HUES6 (cell line): ENCODE data around the gene NFIA.
"Not testable (repeated sequence)": the region's sequence is repeated elsewhere in the genome, so short reads cannot be mapped to it uniquely, and the experiment has no call there.

Experiments
- H3K27ac ChIP-seq: 2 replicates; pipeline ENCODE4 v1.7.0; 2013; ENCODE audit warnings: low read depth, mild to moderate bottlenecking, low read length, inconsistent platforms
- H3K27me3 ChIP-seq: 2 replicates; pipeline ENCODE4 v1.6.1; 2013; ENCODE audit warnings: low read length; ENCODE audit not compliant: control insufficient read depth, insufficient read depth
- H3K36me3 ChIP-seq: 2 replicates; pipeline ENCODE4 v1.6.1; 2013; ENCODE audit warnings: low read length; ENCODE audit not compliant: control insufficient read depth, insufficient read depth
- H3K4me1 ChIP-seq: 2 replicates; pipeline ENCODE4 v1.6.1; 2013; ENCODE audit warnings: low read length; ENCODE audit not compliant: control insufficient read depth, insufficient read depth
- H3K4me3 ChIP-seq: 2 replicates; pipeline ENCODE4 v1.5.1; 2013; ENCODE audit warnings: low read depth, low read length
- H3K9ac ChIP-seq: one replicate; pipeline ENCODE4 v1.6.1; 2013; ENCODE audit warnings: mild to moderate bottlenecking, low read length
- H3K9me3 ChIP-seq: 2 replicates; pipeline ENCODE4 v1.6.1; 2013; ENCODE audit warnings: low read depth, low read length; ENCODE audit not compliant: control insufficient read depth, insufficient read depth

NFIA gene

GRCh38 chr1:61122389-61122788, 40.0 kb downstream of the NFIA start:
- Histone ChIP-seq H3K4me3 (no peak overlapping the region), H3K36me3 (no peaks in the 10 kb centered on the region), H3K27ac (no peak overlapping the region), H3K27me3 (no peaks in the 10 kb centered on the region), H3K4me1 (peaks cover 4% of the 10 kb centered on the region), H3K9me3 (no peaks in the 10 kb centered on the region), H3K9ac (no peak overlapping the region)

DNA sequence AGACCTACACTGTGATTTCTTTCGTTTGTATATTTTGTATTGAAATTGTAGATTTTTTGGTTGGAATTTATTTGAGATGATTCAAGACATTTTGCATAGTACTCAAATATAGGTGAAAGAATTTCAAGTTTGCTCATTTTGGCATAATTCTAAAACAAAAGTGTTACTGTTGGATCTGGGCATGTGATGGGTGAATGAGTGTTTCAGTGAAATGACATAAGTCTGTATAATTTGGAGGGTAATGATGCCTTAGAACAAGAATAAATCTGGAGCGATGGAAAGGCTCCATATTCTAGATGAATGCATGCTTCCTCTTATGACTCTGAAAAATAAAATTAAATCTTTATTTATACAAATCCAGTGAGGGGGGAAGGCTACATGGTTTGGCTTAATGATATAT, 41.0 kb downstream of the NFIA start:
- Histone ChIP-seq H3K9me3 (no peaks in the 10 kb centered on the region), H3K4me3 (no peak overlapping the region), H3K36me3 (no peaks in the 10 kb centered on the region), H3K27ac (no peak overlapping the region), H3K4me1 (peaks cover 4% of the 10 kb centered on the region), H3K27me3 (no peaks in the 10 kb centered on the region), H3K9ac (no peak overlapping the region)

DNA sequence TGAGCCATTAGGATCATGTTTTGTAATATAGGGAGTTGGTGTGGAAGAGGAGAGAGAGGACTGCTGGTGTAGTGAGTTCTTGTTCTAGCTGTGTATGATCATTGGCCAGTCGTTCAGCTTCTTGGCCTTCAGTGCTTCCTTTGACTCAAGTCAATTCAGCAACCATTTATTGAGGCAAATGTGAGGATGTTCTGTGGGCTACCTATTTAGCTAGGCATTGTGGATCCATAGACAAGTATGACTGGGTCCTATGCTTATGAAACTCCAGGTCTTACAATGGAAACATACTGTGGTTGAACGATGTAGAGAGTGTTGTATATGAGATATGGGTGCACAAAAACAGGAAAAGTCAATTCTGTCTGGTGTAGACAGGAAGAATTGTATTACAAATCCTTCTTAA, 41.7 kb downstream of the NFIA start:
- no peaks in the 10 kb centered on the region for H3K9me3 ChIP-seq
- no peak overlapping the region for H3K4me3 ChIP-seq
- H3K4me1 ChIP-seq: peaks cover 4% of the 10 kb centered on the region
- no peaks in the 10 kb centered on the region for H3K36me3 ChIP-seq
- no peaks in the 10 kb centered on the region for H3K27me3 ChIP-seq
- H3K27ac ChIP-seq: no peak overlapping the region
- no peak overlapping the region for H3K9ac ChIP-seq

DNA sequence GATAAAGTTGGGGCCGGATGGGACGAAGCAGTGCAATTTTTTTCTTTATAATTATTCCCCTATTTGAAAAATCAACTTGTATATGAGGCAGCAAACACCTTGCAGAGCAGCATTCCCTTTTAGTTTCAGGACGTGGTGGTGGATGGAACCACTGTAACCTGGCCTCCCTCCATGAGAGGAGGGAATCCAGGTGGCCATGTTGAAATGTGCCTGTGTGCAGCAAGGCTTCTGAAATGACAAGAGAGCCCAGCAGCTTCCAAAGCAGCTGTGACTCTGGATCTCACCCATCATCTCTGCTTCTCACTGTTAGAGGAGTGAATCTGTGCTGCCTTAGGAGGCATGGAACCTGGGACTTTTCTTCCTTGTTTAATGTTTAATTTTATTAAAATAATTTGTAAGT, 42.3 kb downstream of the NFIA start:
- Histone ChIP-seq H3K27ac (no peak overlapping the region), H3K9ac (no peak overlapping the region), H3K4me3 (no peak overlapping the region), H3K36me3 (no peaks in the 10 kb centered on the region), H3K4me1 (peaks cover 4% of the 10 kb centered on the region), H3K27me3 (no peaks in the 10 kb centered on the region), H3K9me3 (no peaks in the 10 kb centered on the region)

- Histone ChIP-seq H3K36me3 (no peaks in the 10 kb centered on the region), H3K27me3 (no peaks in the 10 kb centered on the region), H3K4me1 (peaks cover 4% of the 10 kb centered on the region), H3K4me3 (no peak overlapping the region), H3K9ac (no peak overlapping the region), H3K27ac (no peak overlapping the region), H3K9me3 (no peaks in the 10 kb centered on the region)
Measured at GRCh38 chr1:61125263-61125662, 42.9 kb downstream of the NFIA start.

- Histone ChIP-seq H3K36me3 (no peaks in the 10 kb centered on the region), H3K27me3 (no peaks in the 10 kb centered on the region), H3K9me3 (no peaks in the 10 kb centered on the region), H3K27ac (no peak overlapping the region), H3K4me3 (no peak overlapping the region), H3K4me1 (peaks cover 4% of the 10 kb centered on the region), H3K9ac (no peak overlapping the region)
Measured at GRCh38 chr1:61125895-61126294, 43.5 kb downstream of the NFIA start.

DNA sequence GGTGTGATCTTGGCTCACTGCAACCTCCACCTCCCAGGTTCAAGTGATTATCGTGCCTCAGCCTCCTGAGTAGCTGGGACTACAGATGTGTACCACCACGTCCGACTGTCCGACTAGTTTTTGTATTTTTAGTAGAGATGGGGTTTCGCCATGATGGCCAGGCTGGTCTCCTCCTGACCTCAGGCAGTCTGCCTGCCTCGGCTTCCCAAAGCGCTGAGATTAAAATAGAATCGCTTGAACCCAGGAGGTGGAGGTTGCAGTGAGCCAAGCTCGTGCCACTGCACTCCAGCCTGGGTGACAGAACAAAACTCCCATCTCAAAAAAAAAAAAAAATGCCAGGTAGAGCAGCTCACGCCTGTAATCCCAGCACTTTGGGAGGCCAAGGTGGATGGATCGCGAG, 44.5 kb downstream of the NFIA start:
- H3K27ac ChIP-seq, H3K9me3 ChIP-seq, H3K36me3 ChIP-seq, H3K27me3 ChIP-seq, H3K4me3 ChIP-seq, H3K4me1 ChIP-seq, H3K9ac ChIP-seq: not testable (repeated sequence)

DNA sequence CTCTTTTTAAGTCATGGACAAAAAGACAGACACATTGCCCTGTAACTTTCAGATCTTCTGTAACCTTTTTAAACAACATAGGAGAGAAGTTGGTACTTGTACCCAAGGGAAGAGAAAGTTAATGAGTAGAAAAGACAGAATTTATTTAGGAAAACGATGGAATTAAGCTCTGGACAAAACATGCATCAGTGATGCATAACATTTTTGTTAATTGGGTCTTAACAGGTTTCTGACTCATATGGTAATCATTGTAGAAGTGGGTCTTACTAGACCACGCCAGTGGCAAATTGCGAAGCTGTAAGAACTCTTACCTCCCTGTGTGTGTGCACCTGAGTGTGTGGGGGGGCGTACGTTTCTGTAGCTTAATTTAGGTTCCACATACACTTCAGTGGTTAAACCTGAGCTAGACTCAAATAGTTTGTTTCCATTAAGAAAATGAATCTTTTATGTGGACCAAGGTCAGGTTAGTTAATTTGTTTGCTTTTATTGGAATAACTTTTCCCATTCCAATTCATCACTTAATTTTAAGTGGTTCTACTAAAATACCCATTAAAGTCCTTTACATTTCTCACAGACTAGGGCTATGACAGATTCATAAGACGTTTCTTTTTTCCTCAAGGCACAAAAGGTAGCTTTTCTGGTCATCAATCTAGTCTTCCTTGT, 48.1 kb downstream of the NFIA start:
- Histone ChIP-seq H3K4me3 (no peak overlapping the region), H3K27me3 (no peaks in the 10 kb centered on the region), H3K36me3 (no peaks in the 10 kb centered on the region), H3K9ac (no peak overlapping the region), H3K4me1 (peaks cover 4% of the 10 kb centered on the region), H3K9me3 (no peaks in the 10 kb centered on the region), H3K27ac (no peak overlapping the region)

- no peak overlapping the region for H3K4me3 ChIP-seq
Measured at GRCh38 chr1:61131248-61131647, 48.9 kb downstream of the NFIA start.

DNA sequence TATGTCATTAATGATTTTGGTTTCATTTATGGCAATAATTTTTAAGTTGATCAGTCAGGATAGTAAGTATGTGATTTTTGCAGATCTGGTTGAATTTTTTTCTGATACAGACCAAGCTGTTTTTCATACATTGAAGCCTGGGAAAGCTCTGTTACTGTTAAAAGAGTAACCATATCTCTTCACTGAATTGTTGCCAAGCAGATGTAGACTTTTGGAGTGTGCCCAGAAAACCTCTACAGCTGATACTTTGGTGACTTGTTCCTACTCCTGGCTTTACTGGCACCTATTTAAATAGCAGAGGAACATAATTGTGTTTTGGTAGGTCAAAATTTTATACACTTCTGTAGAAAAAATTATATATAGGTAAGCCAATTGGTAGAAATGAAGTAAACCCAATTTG, 49.4 kb downstream of the NFIA start:
- H3K9ac ChIP-seq: no peak overlapping the region
- H3K36me3 ChIP-seq: no peaks in the 10 kb centered on the region
- H3K4me3 ChIP-seq: no peak overlapping the region
- H3K27me3 ChIP-seq: no peaks in the 10 kb centered on the region
- H3K9me3 ChIP-seq: no peaks in the 10 kb centered on the region
- H3K27ac ChIP-seq: no peak overlapping the region
- no peaks in the 10 kb centered on the region for H3K4me1 ChIP-seq

More at GRCh38 chr1:61131248-61131647, 48.9 kb downstream of the NFIA start:
- H3K27ac ChIP-seq: no peak overlapping the region
- H3K9me3 ChIP-seq: no peaks in the 10 kb centered on the region
- no peak overlapping the region for H3K9ac ChIP-seq
- H3K4me1 ChIP-seq: no peaks in the 10 kb centered on the region; the same call in 1 of the 2 replicates
- H3K27me3 ChIP-seq: no peaks in the 10 kb centered on the region
- no peaks in the 10 kb centered on the region for H3K36me3 ChIP-seq

- Histone ChIP-seq H3K4me1 (no peaks in the 10 kb centered on the region), H3K9me3 (no peaks in the 10 kb centered on the region), H3K27ac (no peak overlapping the region), H3K4me3 (no peak overlapping the region), H3K36me3 (no peaks in the 10 kb centered on the region), H3K9ac (no peak overlapping the region), H3K27me3 (no peaks in the 10 kb centered on the region)
Measured at GRCh38 chr1:61132176-61132638, 49.8 kb downstream of the NFIA start.
